Activated CD4-positive, alpha-beta T cell treated with anti-CD3 and anti-CD28 coated beads, Interleukin-2, amount 10 ng/mL, durations not matched to agents 24 days and 14 days (primary cell): ENCODE measurements around the gene PRICKLE4. TPM values are rescaled to one million over a fixed set of nuclear protein-coding genes. Genes with fewer than 3 reads are reported as not detected.

Experiments used
- DNase-seq: peaks from one replicate; pipeline ENCODE4 v3.0.0; 2022
- H3K27ac Mint-ChIP-seq: one replicate; pipeline ENCODE4 v1.8.0; 2022; ENCODE audit warnings: mild to moderate bottlenecking, mixed read lengths
- H3K27me3 Mint-ChIP-seq: one replicate; pipeline ENCODE4 v1.8.0; 2022; ENCODE audit warnings: mixed read lengths
- H3K36me3 Mint-ChIP-seq: one replicate; pipeline ENCODE4 v1.8.0; 2022; ENCODE audit warnings: low read depth, mild to moderate bottlenecking, mixed read lengths
- H3K4me1 Mint-ChIP-seq: one replicate; pipeline ENCODE4 v1.8.0; 2021; ENCODE audit warnings: mixed read lengths
- H3K4me3 Mint-ChIP-seq: one replicate; pipeline ENCODE4 v1.8.0; 2022; ENCODE audit warnings: mild to moderate bottlenecking, moderate library complexity, mixed read lengths
- H3K9me3 Mint-ChIP-seq: one replicate; pipeline ENCODE4 v1.8.0; 2021; ENCODE audit warnings: mixed read lengths
- intact Hi-C: fragments of 100-400 bp; cut with micrococcal nuclease; formaldehyde crosslinking; loops from one replicate; pipeline ENCODE4 v1.15.1; 2023
- total RNA-seq: library from RNA; stranded (reverse); gene quantifications from 2 replicates; pipeline ENCODE4 v1.2.3, GENCODE V29; 2022

PRICKLE4 gene
- total RNA-seq, 1 donor from 2014 or later, result not detected

- no peak for DNase-seq
- H3K4me3 Mint-ChIP-seq, result no peak overlapping the region
- H3K4me1 Mint-ChIP-seq, result no peaks in the 10 kb centered on the region
- no peaks in the 10 kb centered on the region for H3K36me3 Mint-ChIP-seq
- no peaks in the 10 kb centered on the region for H3K27me3 Mint-ChIP-seq
- no peaks in the 10 kb centered on the region for H3K9me3 Mint-ChIP-seq
- intact Hi-C loops, result no loop called here
- H3K27ac Mint-ChIP-seq, result no peak overlapping the region
These were observed 32.9 kb downstream of the PRICKLE4 start for GRCh38 chr6:41813469-41813868.

GRCh38 chr6:41813956-41814355 lies 33.4 kb downstream of the PRICKLE4 start:
- Mint-ChIP-seq H3K27me3 (no peaks in the 10 kb centered on the region), H3K9me3 (no peaks in the 10 kb centered on the region), H3K4me3 (no peak overlapping the region), H3K36me3 (no peaks in the 10 kb centered on the region), H3K4me1 (no peaks in the 10 kb centered on the region), H3K27ac (no peak overlapping the region)
- intact Hi-C loops, result no loop called here
- no peak for DNase-seq

DNA sequence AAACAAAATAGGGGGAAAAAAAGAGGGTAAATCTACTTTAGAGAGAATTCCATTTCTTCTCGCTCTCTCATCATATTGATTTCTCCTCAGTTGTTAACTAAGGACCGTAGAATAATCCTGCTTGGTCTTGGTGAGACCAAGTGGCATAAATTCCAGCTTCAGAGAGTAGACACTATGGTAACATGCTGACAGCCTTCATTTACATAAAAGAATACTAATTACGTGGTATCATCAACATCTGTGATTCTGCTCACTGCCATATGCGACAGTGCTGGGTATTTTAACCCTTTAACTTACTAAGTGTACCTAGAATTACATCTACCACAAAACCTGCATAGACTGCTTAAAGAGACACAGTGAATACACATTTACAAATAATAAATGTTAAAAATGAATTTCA lies 34.0 kb downstream of the PRICKLE4 start:
- Mint-ChIP-seq H3K27ac (no peak overlapping the region), H3K9me3 (no peaks in the 10 kb centered on the region), H3K36me3 (no peaks in the 10 kb centered on the region), H3K4me3 (no peak overlapping the region), H3K27me3 (no peaks in the 10 kb centered on the region), H3K4me1 (no peaks in the 10 kb centered on the region)
- intact Hi-C loops, result no loop called here
- DNase-seq, result no peak

DNA sequence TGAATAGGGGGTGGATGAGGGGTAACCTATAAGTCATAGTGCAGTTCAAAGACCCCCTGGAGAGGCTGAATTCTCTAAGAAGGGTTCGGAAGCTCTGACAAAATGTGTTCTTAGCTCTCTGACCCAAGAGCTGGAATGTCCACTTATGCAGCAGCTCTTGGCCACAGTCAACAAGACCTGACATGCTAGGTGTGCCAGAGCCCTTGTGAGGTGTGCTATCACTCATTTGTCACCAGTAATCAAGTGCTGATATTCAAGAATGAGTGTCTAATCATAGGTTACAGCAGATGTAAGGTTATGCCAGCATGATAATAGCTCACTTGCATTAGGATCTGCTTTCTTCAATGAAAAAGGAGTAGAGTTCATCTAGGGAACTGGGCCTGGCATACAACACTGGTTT lies 35.0 kb downstream of the PRICKLE4 start:
- H3K36me3 Mint-ChIP-seq, result no peaks in the 10 kb centered on the region
- H3K4me3 Mint-ChIP-seq, result no peak overlapping the region
- H3K27me3 Mint-ChIP-seq, result no peaks in the 10 kb centered on the region
- no peaks in the 10 kb centered on the region for H3K4me1 Mint-ChIP-seq
- DNase-seq, result no peak
- H3K27ac Mint-ChIP-seq, result no peak overlapping the region
- no peaks in the 10 kb centered on the region for H3K9me3 Mint-ChIP-seq
- intact Hi-C loops, result no loop called here

GRCh38 chr6:41818271-41819054 lies 37.9 kb downstream of the PRICKLE4 start:
- intact Hi-C loops, result no loop called here
- DNase-seq, result no peak
- Mint-ChIP-seq H3K36me3 (no peaks in the 10 kb centered on the region), H3K9me3 (no peaks in the 10 kb centered on the region), H3K4me1 (no peaks in the 10 kb centered on the region), H3K27ac (no peak overlapping the region), H3K27me3 (no peaks in the 10 kb centered on the region), H3K4me3 (no peak overlapping the region)

- intact Hi-C loops, result no loop called here
- Mint-ChIP-seq H3K4me3 (no peak overlapping the region), H3K36me3 (no peaks in the 10 kb centered on the region), H3K27me3 (no peaks in the 10 kb centered on the region), H3K4me1 (no peaks in the 10 kb centered on the region), H3K9me3 (no peaks in the 10 kb centered on the region), H3K27ac (no peak overlapping the region)
- no peak for DNase-seq
These were observed 40.7 kb downstream of the PRICKLE4 start for GRCh38 chr6:41821266-41821665.

GRCh38 chr6:41822021-41822420 lies 41.4 kb downstream of the PRICKLE4 start:
- Mint-ChIP-seq H3K4me1 (no peaks in the 10 kb centered on the region), H3K27me3 (no peaks in the 10 kb centered on the region)

DNA sequence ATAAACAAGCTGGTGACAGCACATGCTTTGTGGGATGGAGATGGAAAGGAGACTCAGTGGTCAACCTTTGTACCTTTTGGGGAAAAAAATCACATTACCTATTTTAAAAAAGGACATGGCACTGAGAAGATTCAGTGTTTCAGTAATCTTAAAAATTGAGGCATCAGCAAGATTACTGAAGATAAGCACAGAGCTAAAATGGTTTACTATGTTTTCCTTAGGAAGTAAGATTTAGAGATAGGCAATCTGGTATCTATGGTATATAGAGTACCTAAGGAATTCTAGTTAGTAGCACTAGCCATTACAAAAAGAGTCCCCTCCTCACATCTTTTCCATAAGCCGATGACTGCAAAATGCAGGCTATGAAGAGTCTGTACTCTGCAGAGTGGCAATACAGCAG lies 42.6 kb downstream of the PRICKLE4 start:
- DNase-seq, result no peak
- Mint-ChIP-seq H3K9me3 (no peaks in the 10 kb centered on the region), H3K36me3 (no peaks in the 10 kb centered on the region), H3K4me3 (no peak overlapping the region), H3K27ac (no peak overlapping the region), H3K4me1 (no peaks in the 10 kb centered on the region), H3K27me3 (no peaks in the 10 kb centered on the region)
- intact Hi-C loops, result no loop called here

More at GRCh38 chr6:41822021-41822420, 41.4 kb downstream of the PRICKLE4 start:
- no peak for DNase-seq
- intact Hi-C loops, result no loop called here
- Mint-ChIP-seq H3K36me3 (no peaks in the 10 kb centered on the region), H3K27ac (no peak overlapping the region), H3K4me3 (no peak overlapping the region), H3K9me3 (no peaks in the 10 kb centered on the region)

GRCh38 chr6:41824571-41825569 lies 44.3 kb downstream of the PRICKLE4 start:
- no peak overlapping the region for H3K27ac Mint-ChIP-seq
- H3K4me1 Mint-ChIP-seq, result no peaks in the 10 kb centered on the region
- no peaks in the 10 kb centered on the region for H3K27me3 Mint-ChIP-seq
- DNase-seq, result no peak
- no peak overlapping the region for H3K4me3 Mint-ChIP-seq
- intact Hi-C loops, result no loop called here
- H3K9me3 Mint-ChIP-seq, result no peaks in the 10 kb centered on the region
- H3K36me3 Mint-ChIP-seq, result no peaks in the 10 kb centered on the region

DNA sequence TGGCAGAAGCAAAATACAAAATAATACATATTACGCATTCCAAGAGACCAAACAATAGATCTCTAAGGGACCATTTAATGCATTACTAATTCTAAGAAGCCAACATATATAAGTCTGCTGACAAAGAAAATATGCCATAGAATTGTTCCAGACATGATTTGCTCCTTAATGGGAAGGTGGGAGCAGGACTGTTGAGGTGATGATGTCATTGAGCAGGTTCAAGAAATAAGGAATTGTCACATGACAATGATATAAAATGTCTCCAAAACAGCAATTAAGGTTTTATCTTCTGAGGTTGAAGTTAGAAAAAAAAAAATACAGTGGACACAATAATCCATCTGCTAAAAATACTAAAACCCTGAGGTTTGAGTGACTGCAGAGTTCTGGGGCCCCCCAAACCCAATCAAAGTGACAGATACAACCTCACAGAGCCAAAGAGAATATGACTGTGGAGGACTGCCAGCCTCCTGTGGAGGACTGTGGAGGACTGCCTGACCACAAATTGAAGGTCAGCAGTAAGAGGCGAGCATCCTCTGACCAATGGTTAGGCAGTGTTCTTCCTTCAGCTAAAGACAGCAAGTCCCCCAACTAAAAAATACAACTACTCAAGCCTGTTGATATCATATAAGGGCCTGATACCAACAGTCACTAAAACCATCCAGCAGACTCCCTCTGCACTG lies 45.9 kb downstream of the PRICKLE4 start:
- Mint-ChIP-seq H3K36me3 (no peaks in the 10 kb centered on the region), H3K27me3 (no peaks in the 10 kb centered on the region), H3K4me1 (no peaks in the 10 kb centered on the region), H3K27ac (no peak overlapping the region), H3K4me3 (no peak overlapping the region), H3K9me3 (no peaks in the 10 kb centered on the region)
- intact Hi-C loops, result no loop called here
- DNase-seq, result no peak

GRCh38 chr6:41832263-41832662 lies 51.7 kb downstream of the PRICKLE4 start:
- no peak for DNase-seq
- Mint-ChIP-seq H3K9me3 (no peaks in the 10 kb centered on the region), H3K36me3 (peaks cover 2% of the 10 kb centered on the region), H3K4me1 (peaks cover 4% of the 10 kb centered on the region), H3K4me3 (no peak overlapping the region), H3K27me3 (no peaks in the 10 kb centered on the region), H3K27ac (no peak overlapping the region)
- intact Hi-C loops, result no loop called here

DNA sequence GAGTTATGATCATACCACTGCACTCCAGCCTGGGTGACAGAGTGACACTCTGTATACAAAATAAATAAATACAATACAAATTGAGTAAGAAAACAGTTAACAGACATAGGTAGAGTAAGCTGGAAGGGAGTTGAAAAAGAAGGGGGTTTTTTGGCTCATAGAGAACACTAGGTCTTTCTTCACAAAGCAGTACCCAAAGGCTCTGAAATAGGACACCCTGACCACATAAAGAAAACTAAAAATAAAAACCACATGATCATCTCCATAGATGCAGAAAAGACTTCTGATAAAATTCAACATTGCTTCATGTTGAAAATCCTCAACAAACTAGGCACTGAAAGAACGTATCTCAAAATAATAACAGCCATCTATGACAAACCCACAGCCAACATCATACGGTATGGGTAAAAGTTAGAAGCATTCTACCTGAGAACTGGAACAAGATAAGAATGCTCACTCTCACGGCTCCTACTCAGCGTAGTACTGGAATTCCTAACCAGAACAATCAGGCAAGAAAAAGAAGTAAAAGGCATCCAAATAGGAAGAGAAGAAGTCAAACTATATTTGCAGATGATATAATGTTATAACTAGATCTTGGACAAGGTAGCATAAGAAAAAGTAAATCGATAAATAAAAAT lies 55.6 kb downstream of the PRICKLE4 start:
- Mint-ChIP-seq H3K9me3 (no peaks in the 10 kb centered on the region), H3K4me3 (no peak overlapping the region), H3K4me1 (peaks cover 4% of the 10 kb centered on the region), H3K27me3 (peaks cover 2% of the 10 kb centered on the region), H3K36me3 (peaks cover 2% of the 10 kb centered on the region), H3K27ac (no peak overlapping the region)
- no peak for DNase-seq
- intact Hi-C loops, result no loop called here

DNA sequence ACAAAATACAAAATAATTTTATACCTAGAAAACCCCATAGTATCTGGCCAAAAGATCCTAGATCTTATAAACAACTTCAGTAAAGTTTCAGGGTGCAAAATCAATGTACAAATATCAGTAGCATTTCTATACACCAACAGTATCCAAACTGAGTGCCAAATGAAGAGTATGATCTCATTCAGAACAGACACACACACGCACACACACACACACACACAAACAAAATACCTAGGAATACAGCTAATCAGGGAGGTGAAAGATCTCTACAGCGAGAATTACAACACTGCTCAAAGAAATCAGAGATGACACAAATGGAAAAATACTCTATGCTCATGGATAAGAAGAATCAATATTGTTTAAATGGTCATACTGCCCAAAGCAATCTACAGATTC lies 56.1 kb downstream of the PRICKLE4 start:
- Mint-ChIP-seq H3K27me3 (peaks cover 2% of the 10 kb centered on the region), H3K4me3 (no peak overlapping the region), H3K9me3 (no peaks in the 10 kb centered on the region), H3K4me1 (peaks cover 4% of the 10 kb centered on the region), H3K36me3 (peaks cover 2% of the 10 kb centered on the region), H3K27ac (no peak overlapping the region)
- intact Hi-C loops, result no loop called here
- DNase-seq, result no peak
